Testis (tissue), 3 donors: Measurements from ENCODE around the gene AGXT. TPM values are rescaled to one million over a fixed set of nuclear protein-coding genes. Genes with fewer than 3 reads are reported as not detected.

Source experiments
- DNase-seq: peaks from one replicate; pipeline ENCODE4 v3.0.0-alpha.2; 2019
- H3K27ac ChIP-seq, 2 donors: fragments of 200-600 bp; sonication (generic); one replicate each; pipeline ENCODE4 v1.5.1; 2019
- H3K27me3 ChIP-seq: fragments of 200-600 bp; sonication (generic); one replicate; pipeline ENCODE4 v1.5.1; 2019
- H3K36me3 ChIP-seq: fragments of 200-600 bp; sonication (generic); one replicate; pipeline ENCODE4 v1.5.1; 2017; ENCODE audit warnings: low read depth; ENCODE audit errors: missing control alignments
- H3K4me1 ChIP-seq: fragments of 200-600 bp; sonication (generic); one replicate; pipeline ENCODE4 v1.5.1; 2019
- H3K4me3 ChIP-seq, 2 donors: fragments of 200-600 bp; sonication (generic); one replicate each; pipeline ENCODE4 v1.5.1; 2017 to 2019
- H3K9me3 ChIP-seq: fragments of 200-600 bp; sonication (generic); one replicate; pipeline ENCODE4 v1.5.1; 2017
- POLR2A ChIP-seq: fragments of 450-650 bp; IDR thresholded peaks from one replicate; pipeline ENCODE4 v1.6.1; 2017; ENCODE audit warnings: antibody characterized with exemption, mild to moderate bottlenecking, moderate library complexity
- WGBS, 2 donors: methylation state at CpG; one replicate each; pipeline ENCODE4 v1.1.5; 2018; 5-methylcytosine and 5-hydroxymethylcytosine counted together
- intact Hi-C: fragments of 100-400 bp; cut with DNase I; formaldehyde crosslinking; loops from one replicate; pipeline ENCODE4 v1.15.1; 2023; ENCODE audit warnings: low total_unique reads
- polyA plus RNA-seq: library from polyadenylated mRNA; stranded (reverse); fragments of 350-450 nt; fragmentation: Illumina TruSeq; extraction: RNeasy Lipid Tissue Mini Kit (QIAGEN cat#74804); gene quantifications from one replicate; pipeline ENCODE4 v1.2.3, GENCODE V29; 2014; ENCODE audit warnings: low read depth, low replicate concordance; ENCODE audit not compliant: insufficient read depth
- total RNA-seq, 2 donors: library from RNA; depleted of rRNA; stranded (reverse); fragments of >200 nt; gene quantifications; one replicate each; pipeline ENCODE4 v1.2.3, GENCODE V29; 2016
- TF ChIP-seq, protein P1 (sequence below), 3 experiments: fragments of 450-650 bp in 2 of 3; fragments of 200-600 bp in 1 of 3; sonication (generic) in 1 of 3; IDR thresholded peaks; one replicate each; pipeline ENCODE4 v1.5.1; 2016 to 2019; ENCODE audit warnings: antibody characterized with exemption in 3 of 3, mild to moderate bottlenecking in 2 of 3, moderate library complexity in 1 of 3

The AGXT gene
- total and polyA plus RNA-seq, 3 donors from 2014 or later: 0.24 to 0.51 TPM; not detected in 1

DNA sequence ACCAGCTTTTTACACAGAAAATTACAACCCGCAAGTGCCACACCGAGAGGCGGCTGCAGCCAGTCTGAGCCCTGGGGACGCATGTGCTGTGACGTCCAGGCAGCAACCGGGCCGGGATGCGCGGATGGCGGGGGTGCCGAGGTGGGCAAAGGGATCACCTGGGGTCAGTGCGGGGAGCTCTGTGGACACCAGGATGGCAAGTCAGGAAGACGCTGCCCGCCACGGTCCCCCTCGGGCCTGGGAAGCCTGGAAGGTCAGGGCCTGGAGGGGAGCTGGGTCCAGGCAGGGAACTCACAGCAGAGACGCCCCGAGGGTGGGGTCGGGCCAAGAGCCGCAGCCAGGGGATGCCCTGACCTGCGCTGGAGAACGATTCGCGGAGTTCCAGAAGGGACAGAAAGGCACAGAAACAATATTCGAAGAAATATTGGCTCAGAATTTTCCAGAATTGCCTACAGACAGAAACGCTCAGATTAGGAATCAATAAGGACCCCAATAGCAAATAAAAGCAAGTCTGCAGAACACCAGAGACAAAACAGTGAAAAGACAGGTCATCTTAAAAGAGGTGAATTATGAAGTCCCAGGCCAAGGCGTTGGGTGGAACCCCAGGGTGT is 36.9 kb upstream of the AGXT start:
- no peak overlapping the region for H3K27ac ChIP-seq
- DNase-seq: peak; percentile 25
- TF ChIP-seq POLR2A: no peak
- TF ChIP-seq, protein P1, sequence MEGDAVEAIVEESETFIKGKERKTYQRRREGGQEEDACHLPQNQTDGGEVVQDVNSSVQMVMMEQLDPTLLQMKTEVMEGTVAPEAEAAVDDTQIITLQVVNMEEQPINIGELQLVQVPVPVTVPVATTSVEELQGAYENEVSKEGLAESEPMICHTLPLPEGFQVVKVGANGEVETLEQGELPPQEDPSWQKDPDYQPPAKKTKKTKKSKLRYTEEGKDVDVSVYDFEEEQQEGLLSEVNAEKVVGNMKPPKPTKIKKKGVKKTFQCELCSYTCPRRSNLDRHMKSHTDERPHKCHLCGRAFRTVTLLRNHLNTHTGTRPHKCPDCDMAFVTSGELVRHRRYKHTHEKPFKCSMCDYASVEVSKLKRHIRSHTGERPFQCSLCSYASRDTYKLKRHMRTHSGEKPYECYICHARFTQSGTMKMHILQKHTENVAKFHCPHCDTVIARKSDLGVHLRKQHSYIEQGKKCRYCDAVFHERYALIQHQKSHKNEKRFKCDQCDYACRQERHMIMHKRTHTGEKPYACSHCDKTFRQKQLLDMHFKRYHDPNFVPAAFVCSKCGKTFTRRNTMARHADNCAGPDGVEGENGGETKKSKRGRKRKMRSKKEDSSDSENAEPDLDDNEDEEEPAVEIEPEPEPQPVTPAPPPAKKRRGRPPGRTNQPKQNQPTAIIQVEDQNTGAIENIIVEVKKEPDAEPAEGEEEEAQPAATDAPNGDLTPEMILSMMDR (IDR thresholded peaks at IDR 0.05): no peak
- WGBS, 2 donors: 17 to 19% methylated on average over 25 to 27 of the region's 27 CpGs
- H3K36me3 ChIP-seq: no peaks in the 10 kb centered on the region
- no peaks in the 10 kb centered on the region for H3K9me3 ChIP-seq
- intact Hi-C loops: no loop called here
- peak overlapping the region; percentile 32 to 54 for H3K4me3 ChIP-seq
- H3K27me3 ChIP-seq: no peaks in the 10 kb centered on the region
- H3K4me1 ChIP-seq: peaks cover 4% of the 10 kb centered on the region

- peaks cover 7% of the 10 kb centered on the region for H3K4me1 ChIP-seq
- peak; percentile 91 for DNase-seq
- intact Hi-C loops: no loop called here
- H3K4me3 ChIP-seq: peak overlapping the region; percentile 32 to 54
- no peak for TF ChIP-seq POLR2A
- TF ChIP-seq, protein P1 (IDR thresholded peaks at IDR 0.05): no peak
- H3K9me3 ChIP-seq: no peaks in the 10 kb centered on the region
- H3K27ac ChIP-seq: no peak overlapping the region
- no peaks in the 10 kb centered on the region for H3K36me3 ChIP-seq
- WGBS, 2 donors: 5 to 28% methylated on average over 4 to 37 of the region's 54 CpGs
- no peaks in the 10 kb centered on the region for H3K27me3 ChIP-seq
Measured at GRCh38 chr2:240832205-240832727, 36.4 kb upstream of the AGXT start.

- intact Hi-C loops: no loop called here
- Histone ChIP-seq H3K36me3 (no peaks in the 10 kb centered on the region), H3K4me1 (peaks cover 7% of the 10 kb centered on the region), H3K4me3 (peak overlapping the region; percentile 18 to 54), H3K9me3 (no peaks in the 10 kb centered on the region), H3K27me3 (no peaks in the 10 kb centered on the region), H3K27ac (no peak overlapping the region)
- no peak for TF ChIP-seq POLR2A
- TF ChIP-seq, protein P1 (IDR thresholded peaks at IDR 0.05): no peak
- no peak for DNase-seq
- whole genome bisulfite sequencing, 2 donors: 60 to 71% methylated on average over 11 to 13 of the region's 13 CpGs
Measured at GRCh38 chr2:240832921-240833494, 35.6 kb upstream of the AGXT start.

- Histone ChIP-seq H3K9me3 (no peaks in the 10 kb centered on the region), H3K36me3 (no peaks in the 10 kb centered on the region), H3K4me1 (peaks cover 7% of the 10 kb centered on the region), H3K27me3 (no peaks in the 10 kb centered on the region), H3K27ac (no peak overlapping the region), H3K4me3 (no peak overlapping the region)
- TF ChIP-seq POLR2A: no peak
- TF ChIP-seq, protein P1 (IDR thresholded peaks at IDR 0.05): no peak
- intact Hi-C loops: no loop called here
- WGBS, 2 donors: 83 to 99% methylated on average over 5 to 8 of the region's 8 CpGs
- no peak for DNase-seq
Measured at GRCh38 chr2:240833724-240834285, 34.8 kb upstream of the AGXT start.
